Mononuclear cell (primary cell): ENCODE results near the gene LUZP1. TPM values are rescaled to one million over a fixed set of nuclear protein-coding genes. Genes with fewer than 3 reads are reported as not detected.

Experiments
- total RNA-seq: library from RNA; depleted of rRNA; stranded (reverse); fragments of >200 nt; gene quantifications from one replicate; pipeline ENCODE4 v1.2.3, GENCODE V29; 2012

LUZP1 gene
- total RNA-seq, 1 donor = 20.1 TPM

Other genes with a start within 250 kb of the LUZP1 start
- not detected for gene LACTBL1, start 196.0 kb downstream of the LUZP1 start, total RNA-seq
- not detected for gene TEX46, start 153.0 kb downstream of the LUZP1 start, total RNA-seq
- 37.6 TPM for gene KDM1A, start 149.4 kb downstream of the LUZP1 start, total RNA-seq
- not detected for gene HTR1D, start 48.6 kb upstream of the LUZP1 start, total RNA-seq
- 81.9 TPM for gene HNRNPR, start 175.4 kb upstream of the LUZP1 start, total RNA-seq
- 4.5 TPM for gene ZNF436, start 201.0 kb upstream of the LUZP1 start, total RNA-seq